ENCODE measurements around the gene GGN. TPM values are rescaled to one million over a fixed set of nuclear protein-coding genes. Genes with fewer than 3 reads are reported as not detected.

Gene GGN
- total and polyA plus RNA-seq, 9 of the 15 experiments (the other 6 are each of a cell fraction or from before 2014, with no cell fraction given), result 0.15 to 0.33 TPM; not detected in 7

GRCh38 chr19:38388349-38389100, 691 bp upstream of the GGN start, which contains the start of gene SPRED3:
Gene SPRED3 (plus strand): TSS chr19:38388697. CDS start chr19:38390303, 1,606 bp downstream.
- ChIA-PET CTCF (ENCODE audit: low intra/inter-chr PET ratio) (no interaction called here), POLR2A (interaction anchor here (0.9 to 1.7 kb wide), 7 partner anchors 8 to 154 kb away, joined by 3 to 27 read pairs (median 6); partner anchors contain the start of genes FAM98C and PSMD8)
- Histone ChIP-seq H3K4me2 (ENCODE audit: insufficient read depth, low read length) (peak within 1 kb of the TSS; percentile 70), H3K9me3 (replicated peaks; ENCODE audit: control insufficient read depth, insufficient read depth, low read depth, low read length) (no peaks in the 10 kb centered on the region), H3K79me2 (ENCODE audit: control insufficient read depth, insufficient read depth, low read length) (0 out of 3 replicates have a peak, but pooled peaks cover 2% of the 10 kb centered on the region), H2AFZ (ENCODE audit: low read depth, low read length) (peak within 1 kb of the TSS; percentile 69), H3K27me3 (ENCODE audit: control insufficient read depth in 2 of 2, insufficient read depth in 2 of 2, low read length in 2 of 2) (no peaks in the 10 kb centered on the region), H3K9ac (ENCODE audit: insufficient read depth in 1 of 2, low read depth in 2 of 2, low read length in 2 of 2) (peak within 1 kb of the TSS; percentile 17 to 82; a peak in 3 of 4 replicates), H3K27ac (ENCODE audit: extremely low read depth, low read depth, low read length) (peak within 1 kb of the TSS; percentile 33; the same call in 1 of the 3 replicates), H3K4me1 (replicated peaks in 1 of 2; ENCODE audit: control insufficient read depth in 2 of 2, insufficient read depth in 2 of 2, low read length in 2 of 2) (peaks cover 16 to 63% of the 10 kb centered on the region in 2 experiments; a peak in 4 of 5 replicates), H4K20me1 (replicated peaks; ENCODE audit: control insufficient read depth, insufficient read depth, low read length) (peaks cover 3% of the 10 kb centered on the region; the same call in 1 of the 2 replicates), H3K4me3 (peak within 1 kb of the TSS; percentile 49), H3K9me1 (ENCODE audit: control insufficient read depth, insufficient read depth, low read length) (peaks cover 3% of the 10 kb centered on the region), H3K36me3 (ENCODE audit: control insufficient read depth, insufficient read depth, low read length) (peaks cover 29% of the 10 kb centered on the region; the same call in 2 of the 3 replicates)
- 24% methylated on average over 19 of the region's 46 CpGs for WGBS (ENCODE audit: insufficient coverage, low coverage, missing lambda C conversion rate)
- DNase-seq (ENCODE audit: extremely low read depth in 1 of 4, low spot score in 3 of 4), result peak in 3 of 4 experiments; percentile 25 to 50 (median 44)
- FAIRE-seq, result no peak
- intact Hi-C loops (cut with micrococcal nuclease), result loop anchor here (5.0 kb wide), 2 partner anchors 51 to 146 kb away; partner anchors contain the start of gene CATSPERG
- BruUV-seq (replicated peaks), result no TSS peak
- no peak for ATAC-seq
- in situ Hi-C loops (cut with MboI), result no loop called here
- TF ChIP-seq CTCFL (IDR thresholded peaks at IDR 0.05; ENCODE audit: borderline replicate concordance, insufficient read depth, low read depth, low read length, poor library complexity, severe bottlenecking), result no peak
- TF ChIP-seq HEY1 (CRISPR knock-in tag; IDR thresholded peaks at IDR 0.05; ENCODE audit: borderline replicate concordance), result no peak
- no peak for TF ChIP-seq ZNF121 (CRISPR knock-in tag; conservative IDR thresholded peaks at IDR 0.05)
- peak; percentile 37; the same call in 1 of the 2 replicates for TF ChIP-seq ZBTB2 (IDR thresholded peaks at IDR 0.05)
- TF ChIP-seq, protein P1, sequence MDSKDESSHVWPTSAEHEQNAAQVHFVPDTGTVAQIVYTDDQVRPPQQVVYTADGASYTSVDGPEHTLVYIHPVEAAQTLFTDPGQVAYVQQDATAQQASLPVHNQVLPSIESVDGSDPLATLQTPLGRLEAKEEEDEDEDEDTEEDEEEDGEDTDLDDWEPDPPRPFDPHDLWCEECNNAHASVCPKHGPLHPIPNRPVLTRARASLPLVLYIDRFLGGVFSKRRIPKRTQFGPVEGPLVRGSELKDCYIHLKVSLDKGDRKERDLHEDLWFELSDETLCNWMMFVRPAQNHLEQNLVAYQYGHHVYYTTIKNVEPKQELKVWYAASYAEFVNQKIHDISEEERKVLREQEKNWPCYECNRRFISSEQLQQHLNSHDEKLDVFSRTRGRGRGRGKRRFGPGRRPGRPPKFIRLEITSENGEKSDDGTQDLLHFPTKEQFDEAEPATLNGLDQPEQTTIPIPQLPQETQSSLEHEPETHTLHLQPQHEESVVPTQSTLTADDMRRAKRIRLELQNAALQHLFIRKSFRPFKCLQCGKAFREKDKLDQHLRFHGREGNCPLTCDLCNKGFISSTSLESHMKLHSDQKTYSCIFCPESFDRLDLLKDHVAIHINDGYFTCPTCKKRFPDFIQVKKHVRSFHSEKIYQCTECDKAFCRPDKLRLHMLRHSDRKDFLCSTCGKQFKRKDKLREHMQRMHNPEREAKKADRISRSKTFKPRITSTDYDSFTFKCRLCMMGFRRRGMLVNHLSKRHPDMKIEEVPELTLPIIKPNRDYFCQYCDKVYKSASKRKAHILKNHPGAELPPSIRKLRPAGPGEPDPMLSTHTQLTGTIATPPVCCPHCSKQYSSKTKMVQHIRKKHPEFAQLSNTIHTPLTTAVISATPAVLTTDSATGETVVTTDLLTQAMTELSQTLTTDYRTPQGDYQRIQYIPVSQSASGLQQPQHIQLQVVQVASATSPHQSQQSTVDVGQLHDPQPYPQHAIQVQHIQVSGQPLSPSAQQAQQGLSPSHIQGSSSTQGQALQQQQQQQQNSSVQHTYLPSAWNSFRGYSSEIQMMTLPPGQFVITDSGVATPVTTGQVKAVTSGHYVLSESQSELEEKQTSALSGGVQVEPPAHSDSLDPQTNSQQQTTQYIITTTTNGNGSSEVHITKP (IDR thresholded peaks at IDR 0.05; ENCODE audit: partially characterized antibody), result no peak
- TF ChIP-seq SMARCC2 (IDR thresholded peaks at IDR 0.05; ENCODE audit: low read depth), result no peak
- TF ChIP-seq NFYB (IDR thresholded peaks at IDR 0.05; ENCODE audit: extremely low read depth, insufficient read length), result no peak
- TF ChIP-seq NCOA6 (IDR thresholded peaks at IDR 0.05), result no peak
- no peak for TF ChIP-seq HNRNPLL (IDR thresholded peaks at IDR 0.05; ENCODE audit: low read depth, low read length, poor library complexity, severe bottlenecking)
- TF ChIP-seq NEUROD1 (IDR thresholded peaks at IDR 0.05; ENCODE audit: borderline replicate concordance, low read depth, low read length, partially characterized antibody), result no peak
- no peak for TF ChIP-seq ZC3H11A (IDR thresholded peaks at IDR 0.05; ENCODE audit: low read depth, low read length)
- TF ChIP-seq ELF1 (tag; IDR thresholded peaks at IDR 0.05), result no peak
- peak; percentile 42 for TF ChIP-seq EGR1 (conservative IDR thresholded peaks at IDR 0.05)
- TF ChIP-seq HLTF (IDR thresholded peaks at IDR 0.05), result no peak

All from K562 (cell line).